ENCODE measurements around the gene DLG5.
A peak's percentile ranks its signal among the peaks of the same experiment; 100 is the strongest.

Gene DLG5

DNA sequence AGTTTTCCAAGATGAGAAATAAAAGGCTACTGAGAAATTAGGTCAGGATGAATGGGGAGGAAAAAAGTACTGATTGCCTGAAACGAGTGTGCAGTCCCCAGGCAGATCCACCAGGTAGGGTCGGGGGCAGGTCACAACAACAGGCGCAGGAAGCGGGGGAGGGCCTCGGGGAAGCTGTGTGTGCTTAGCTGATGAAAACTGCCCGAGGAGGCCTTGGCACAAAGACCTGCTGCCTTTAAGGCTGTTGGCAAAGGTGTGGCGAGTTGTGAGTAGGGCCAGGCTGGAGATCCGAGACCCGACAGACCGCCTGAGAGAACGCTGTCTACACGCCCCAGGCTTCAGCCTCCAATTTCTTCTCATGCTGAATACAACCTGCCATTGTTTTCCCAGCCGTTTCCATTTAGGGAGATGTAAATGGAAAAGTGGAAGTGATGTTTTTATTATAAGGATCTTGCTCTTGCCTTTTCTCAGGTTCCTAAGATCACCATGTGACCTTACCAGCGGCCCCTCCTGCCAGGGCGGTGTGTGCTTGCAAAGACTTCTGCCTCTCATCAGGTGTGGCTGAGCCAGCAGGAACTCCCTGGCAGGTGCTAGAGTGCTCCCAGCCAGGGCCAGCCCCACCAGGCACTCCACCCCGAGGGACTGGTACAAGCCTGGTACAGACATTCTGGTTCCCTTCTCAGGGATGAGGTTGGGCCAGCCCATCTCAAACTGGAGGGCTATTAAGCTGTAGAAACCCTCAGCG lies 60.8 kb downstream of the DLG5 start:
- H3K27ac ChIP-seq = peak overlapping the region; percentile 49

DNA sequence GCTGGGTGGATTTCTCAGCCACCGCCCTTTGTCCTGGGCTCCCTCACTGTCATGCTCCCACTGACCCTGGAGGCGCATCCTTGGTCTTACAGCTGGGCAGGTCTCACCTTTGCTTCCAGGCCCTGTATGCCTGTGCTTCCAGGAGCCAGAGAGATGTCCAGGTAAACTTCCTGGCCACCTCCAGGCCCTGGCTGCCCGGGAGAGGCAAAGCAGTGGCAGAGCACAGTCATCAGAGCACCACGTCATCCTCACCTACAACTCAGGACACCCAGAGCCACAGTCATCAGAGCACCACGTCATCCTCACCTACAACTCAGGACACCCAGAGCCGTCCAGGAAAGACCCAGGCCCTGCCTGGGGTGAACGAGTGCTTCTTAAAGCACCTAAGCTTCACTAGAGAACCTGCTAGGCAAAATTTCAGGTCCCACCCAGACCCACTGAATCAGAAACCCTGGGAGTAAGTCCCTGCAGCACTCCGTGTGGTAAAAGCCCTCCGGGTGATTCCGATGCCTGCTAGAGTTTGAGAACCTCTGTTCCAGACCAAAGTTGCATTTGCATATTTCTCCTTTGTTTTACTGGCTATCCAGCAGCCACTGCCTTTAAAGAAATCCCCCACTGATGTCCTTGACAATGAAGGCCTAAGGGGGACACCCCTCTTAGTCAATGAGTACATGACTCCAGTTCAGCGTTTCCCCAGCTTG lies 62.3 kb downstream of the DLG5 start:
- TF ChIP-seq, protein P1, sequence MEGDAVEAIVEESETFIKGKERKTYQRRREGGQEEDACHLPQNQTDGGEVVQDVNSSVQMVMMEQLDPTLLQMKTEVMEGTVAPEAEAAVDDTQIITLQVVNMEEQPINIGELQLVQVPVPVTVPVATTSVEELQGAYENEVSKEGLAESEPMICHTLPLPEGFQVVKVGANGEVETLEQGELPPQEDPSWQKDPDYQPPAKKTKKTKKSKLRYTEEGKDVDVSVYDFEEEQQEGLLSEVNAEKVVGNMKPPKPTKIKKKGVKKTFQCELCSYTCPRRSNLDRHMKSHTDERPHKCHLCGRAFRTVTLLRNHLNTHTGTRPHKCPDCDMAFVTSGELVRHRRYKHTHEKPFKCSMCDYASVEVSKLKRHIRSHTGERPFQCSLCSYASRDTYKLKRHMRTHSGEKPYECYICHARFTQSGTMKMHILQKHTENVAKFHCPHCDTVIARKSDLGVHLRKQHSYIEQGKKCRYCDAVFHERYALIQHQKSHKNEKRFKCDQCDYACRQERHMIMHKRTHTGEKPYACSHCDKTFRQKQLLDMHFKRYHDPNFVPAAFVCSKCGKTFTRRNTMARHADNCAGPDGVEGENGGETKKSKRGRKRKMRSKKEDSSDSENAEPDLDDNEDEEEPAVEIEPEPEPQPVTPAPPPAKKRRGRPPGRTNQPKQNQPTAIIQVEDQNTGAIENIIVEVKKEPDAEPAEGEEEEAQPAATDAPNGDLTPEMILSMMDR (conservative IDR thresholded peaks at IDR 0.05) = no peak
- H3K27ac ChIP-seq = no peak overlapping the region

More for the DNA sequence above, 60.8 kb downstream of the DLG5 start:
- TF ChIP-seq, protein P1 (conservative IDR thresholded peaks at IDR 0.05) = no peak

DNA sequence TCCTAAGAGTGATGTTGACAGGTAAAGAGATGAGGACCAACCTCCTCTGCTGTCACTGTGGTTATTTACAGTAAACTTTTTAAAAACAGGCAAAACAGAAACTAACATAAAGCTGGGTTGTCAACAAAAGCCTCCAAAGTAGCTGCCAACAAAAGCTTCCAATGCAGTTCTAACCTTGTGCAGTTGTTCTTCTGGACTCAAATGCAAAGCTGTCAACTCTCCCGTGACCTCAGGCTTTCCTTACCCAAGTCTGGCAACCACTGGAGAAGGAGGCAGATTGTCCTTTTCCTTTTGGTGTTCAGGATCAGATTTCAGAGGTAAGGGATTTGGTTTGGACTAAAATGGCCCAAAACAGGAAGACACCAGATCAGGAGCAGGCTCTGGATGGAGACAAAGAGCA lies 63.1 kb downstream of the DLG5 start:
- TF ChIP-seq, protein P1 (conservative IDR thresholded peaks at IDR 0.05) = no peak
- H3K27ac ChIP-seq = no peak overlapping the region

DNA sequence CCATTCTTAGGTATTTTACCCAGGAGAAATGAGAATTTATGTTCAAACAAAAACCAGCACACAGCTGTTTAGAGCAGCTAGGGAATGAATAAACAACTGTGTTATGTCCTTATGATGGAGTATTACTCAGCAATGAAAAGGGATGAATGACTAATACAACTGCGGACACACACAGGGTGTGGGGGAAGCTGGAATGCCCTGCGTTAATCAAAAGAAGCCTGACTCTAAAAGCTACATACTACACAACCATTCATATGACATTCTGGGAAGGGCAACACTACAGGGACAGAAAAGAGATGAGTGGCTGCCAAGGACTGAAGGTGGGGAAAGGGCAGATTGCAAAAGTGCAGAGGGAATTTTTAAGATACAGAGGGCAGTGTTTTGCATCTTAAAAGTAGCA lies 64.0 kb downstream of the DLG5 start:
- H3K27ac ChIP-seq = no peak overlapping the region
- TF ChIP-seq, protein P1 (conservative IDR thresholded peaks at IDR 0.05) = no peak

DNA sequence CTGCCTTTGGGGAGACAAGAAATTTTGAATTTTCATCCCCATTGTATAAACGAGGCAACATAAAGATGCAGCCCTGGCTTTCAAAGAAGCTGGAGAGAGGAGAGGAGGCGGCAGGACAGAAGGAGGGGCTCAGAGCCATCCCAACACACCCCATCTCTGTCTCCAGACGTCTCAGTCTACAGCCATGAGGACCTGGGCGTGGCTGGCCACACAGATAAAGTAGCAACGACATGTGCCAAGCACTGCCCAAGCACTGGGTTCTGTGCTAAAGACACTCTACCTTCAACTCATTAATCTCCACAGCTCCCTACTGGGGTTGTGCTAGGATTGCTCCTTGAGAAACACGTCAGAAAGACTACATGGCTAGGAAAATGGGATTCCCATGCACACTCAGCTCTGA lies 65.2 kb downstream of the DLG5 start:
- TF ChIP-seq, protein P1 (conservative IDR thresholded peaks at IDR 0.05) = no peak
- H3K27ac ChIP-seq = peak overlapping the region; percentile 34

DNA sequence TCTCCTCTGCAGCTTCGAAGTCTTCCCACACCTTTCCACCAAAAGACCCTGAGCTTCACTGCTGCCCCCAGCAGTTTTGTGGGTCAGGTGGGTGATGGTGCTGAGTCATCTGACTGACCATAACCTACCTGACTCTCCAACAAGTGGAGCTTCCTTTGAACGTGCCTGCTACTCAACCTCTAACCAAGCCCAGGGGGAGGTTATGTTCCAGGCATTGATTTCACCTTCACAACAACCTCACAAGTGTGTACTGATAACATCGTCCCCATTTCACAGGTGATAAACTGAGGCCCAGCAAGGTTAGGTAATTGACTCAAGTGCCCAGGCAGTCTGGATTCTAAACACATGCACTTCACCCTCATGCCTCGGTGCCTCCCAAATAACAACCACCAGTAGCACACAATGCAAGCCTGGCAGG lies 66.7 kb downstream of the DLG5 start:
- peak overlapping the region; percentile 34; the same call in 1 of the 2 replicates for H3K27ac ChIP-seq
- TF ChIP-seq, protein P1 (conservative IDR thresholded peaks at IDR 0.05) = no peak

DNA sequence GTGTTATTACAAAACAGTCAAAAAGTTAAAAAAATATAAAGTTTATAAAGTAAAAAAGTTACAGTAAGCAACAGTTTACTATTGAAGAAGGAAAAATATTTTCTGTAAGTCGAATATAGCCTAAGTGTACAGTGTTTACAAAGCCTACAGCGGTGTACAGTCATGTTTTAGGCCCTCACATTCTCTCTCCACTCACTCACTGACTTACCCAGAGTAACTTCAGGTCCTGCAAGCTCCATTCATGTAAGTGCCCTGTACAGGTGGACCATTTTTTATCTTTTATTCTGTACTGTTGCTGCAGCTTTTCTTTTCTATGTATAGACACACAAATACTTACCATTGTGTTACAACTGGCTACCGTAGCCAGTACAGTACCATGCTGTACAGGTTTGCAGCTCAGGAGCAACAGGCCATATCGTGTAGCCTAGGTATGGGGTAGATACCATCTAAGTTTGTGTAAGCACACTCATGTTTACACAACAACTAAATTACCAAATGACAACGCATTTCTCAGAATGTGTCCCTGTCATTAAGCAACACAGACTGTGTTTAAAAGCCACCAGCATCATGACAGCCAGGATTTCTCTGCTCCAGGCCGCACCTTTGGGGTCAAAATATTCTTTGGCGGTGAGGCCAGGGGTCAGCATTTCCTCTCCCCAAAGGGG lies 67.2 kb downstream of the DLG5 start:
- TF ChIP-seq, protein P1 (conservative IDR thresholded peaks at IDR 0.05) = no peak
- peak overlapping the region; percentile 34; the same call in 1 of the 2 replicates for H3K27ac ChIP-seq
